Measurements from ENCODE around the gene CCDC154. TPM values are rescaled to one million over a fixed set of nuclear protein-coding genes. Genes with fewer than 3 reads are reported as not detected.

CCDC154 gene
- total RNA-seq, 1 donor from 2014 or later: not detected

GRCh38 chr16:1435921-1436697 is 8.2 kb downstream of the CCDC154 start:
- Histone ChIP-seq H3K4me1 (no peaks in the 10 kb centered on the region), H3K36me3 (no peaks in the 10 kb centered on the region), H3K9me3 (no peaks in the 10 kb centered on the region), H3K4me3 (no peak overlapping the region), H3K27ac (no peak overlapping the region), H3K27me3 (no peaks in the 10 kb centered on the region)
- TF ChIP-seq CTCF (IDR thresholded peaks at IDR 0.05): no peak
- DNase-seq (ENCODE audit: low spot score in 2 of 2): no peak
- intact Hi-C loops (cut with DNase I): no loop called here

DNA sequence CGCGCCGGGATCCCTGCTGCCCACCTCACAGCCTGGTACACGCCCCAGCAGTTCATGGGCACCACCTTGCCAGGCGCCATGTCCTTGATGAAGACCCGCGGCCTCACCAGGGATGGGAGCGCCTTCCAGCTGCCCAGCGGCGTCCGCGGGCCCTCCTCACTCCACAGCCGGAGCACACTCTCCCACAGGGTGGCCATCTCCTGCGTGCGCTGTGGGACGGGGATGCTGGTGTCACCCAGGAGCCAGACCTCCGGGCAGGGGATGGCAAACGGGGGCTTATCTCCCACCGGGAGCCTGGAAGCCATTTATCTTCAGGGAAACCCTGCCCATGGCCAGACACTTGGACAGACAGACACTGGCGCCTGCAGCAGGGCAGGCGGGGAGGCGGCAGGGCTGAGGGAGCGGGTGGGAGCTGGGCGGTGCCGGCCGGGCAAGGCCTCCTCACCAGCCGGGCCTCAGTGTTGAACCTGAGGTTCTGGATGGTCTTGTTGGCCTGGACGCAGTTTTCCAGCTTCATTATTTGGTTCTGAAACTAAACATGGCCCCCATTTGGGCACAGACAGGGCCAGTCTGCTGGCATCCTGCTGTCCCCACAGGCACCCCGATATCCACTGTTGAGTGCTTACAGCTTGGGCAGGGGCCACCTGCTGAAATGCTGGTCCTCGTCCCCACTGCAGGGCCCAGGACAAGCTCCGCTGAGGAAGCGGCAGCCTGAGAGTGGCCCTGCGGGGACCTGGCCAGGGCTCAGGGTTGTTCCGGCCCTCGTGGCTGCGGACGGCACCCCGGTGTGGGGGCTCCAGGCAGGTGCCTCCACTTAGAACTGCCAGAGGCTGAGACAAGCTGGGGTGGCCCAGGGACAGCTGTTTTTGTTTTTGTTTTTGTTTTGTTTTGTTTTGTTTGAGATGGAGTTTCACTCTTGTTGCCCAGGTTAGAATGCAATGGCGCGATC is 9.4 kb downstream of the CCDC154 start:
- H3K4me1 ChIP-seq: no peaks in the 10 kb centered on the region
- H3K9me3 ChIP-seq: no peaks in the 10 kb centered on the region
- H3K36me3 ChIP-seq: no peaks in the 10 kb centered on the region
- H3K4me3 ChIP-seq: no peak overlapping the region
- H3K27me3 ChIP-seq: no peaks in the 10 kb centered on the region
- H3K27ac ChIP-seq: no peak overlapping the region
- TF ChIP-seq CTCF (IDR thresholded peaks at IDR 0.05): no peak
- DNase-seq (ENCODE audit: low spot score in 2 of 2): no peak
- intact Hi-C loops (cut with DNase I): no loop called here

DNA sequence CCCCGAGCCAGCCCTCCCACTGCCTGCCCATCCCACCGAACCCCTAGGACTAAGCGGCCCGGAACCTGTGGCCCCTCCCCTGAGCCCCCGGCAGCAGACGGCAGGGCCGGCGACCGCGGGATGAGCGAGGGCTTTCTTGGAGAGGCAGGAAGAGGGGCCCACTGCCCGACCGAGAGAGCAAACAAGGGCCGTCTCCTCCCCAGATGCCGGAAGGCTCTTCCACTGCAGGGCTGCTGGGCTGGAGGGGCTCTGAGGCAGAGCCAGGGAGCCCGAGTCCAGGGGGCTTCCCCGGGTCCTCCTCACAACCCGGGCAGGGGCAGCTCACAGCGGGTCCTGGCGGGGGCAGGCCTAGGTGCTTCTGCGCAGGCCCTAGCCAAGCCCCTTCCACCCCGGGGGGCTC is 10.6 kb downstream of the CCDC154 start:
- intact Hi-C loops (cut with DNase I): no loop called here
- no peak for TF ChIP-seq CTCF (IDR thresholded peaks at IDR 0.05)

DNA sequence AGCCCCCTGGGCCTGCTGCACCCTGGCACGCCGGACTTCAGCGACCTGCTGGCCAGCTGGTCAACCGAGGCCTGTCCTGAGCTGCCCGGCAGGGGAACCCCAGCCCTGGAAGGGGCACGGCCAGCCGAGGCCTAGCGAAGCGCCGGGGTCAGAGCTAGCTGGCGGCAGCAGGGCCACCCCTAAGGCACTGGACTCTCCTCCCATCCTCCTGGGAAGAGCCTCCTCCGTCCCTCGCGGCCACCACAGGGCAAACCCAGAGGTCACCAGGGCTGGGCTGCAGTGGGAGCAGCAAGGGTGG is 11.1 kb downstream of the CCDC154 start:
- Histone ChIP-seq H3K27ac (no peak overlapping the region), H3K4me3 (no peak overlapping the region), H3K27me3 (no peaks in the 10 kb centered on the region), H3K36me3 (no peaks in the 10 kb centered on the region), H3K9me3 (no peaks in the 10 kb centered on the region), H3K4me1 (no peaks in the 10 kb centered on the region)
- no peak for TF ChIP-seq CTCF (IDR thresholded peaks at IDR 0.05)
- no peak for DNase-seq (ENCODE audit: low spot score in 2 of 2)
- intact Hi-C loops (cut with DNase I): no loop called here

More for the DNA sequence above, 10.6 kb downstream of the CCDC154 start:
- H3K4me3 ChIP-seq: no peak overlapping the region
- no peaks in the 10 kb centered on the region for H3K4me1 ChIP-seq
- H3K27ac ChIP-seq: no peak overlapping the region
- H3K27me3 ChIP-seq: no peaks in the 10 kb centered on the region
- no peaks in the 10 kb centered on the region for H3K36me3 ChIP-seq
- H3K9me3 ChIP-seq: no peaks in the 10 kb centered on the region
- DNase-seq (ENCODE audit: low spot score in 2 of 2): no peak

- Histone ChIP-seq H3K27ac (no peak overlapping the region), H3K4me3 (no peak overlapping the region), H3K36me3 (no peaks in the 10 kb centered on the region), H3K9me3 (no peaks in the 10 kb centered on the region), H3K27me3 (no peaks in the 10 kb centered on the region), H3K4me1 (no peaks in the 10 kb centered on the region)
- intact Hi-C loops (cut with DNase I): no loop called here
- DNase-seq (ENCODE audit: low spot score in 2 of 2): no peak
- TF ChIP-seq CTCF (IDR thresholded peaks at IDR 0.05): no peak
These were observed 11.7 kb downstream of the CCDC154 start for GRCh38 chr16:1432388-1433262.

All from ascending aorta (tissue), 2 donors.